Keratinocyte (primary cell): ENCODE data around the gene SLITRK6.

ENCODE experiments used
- EZH2 ChIP-seq: IDR thresholded peaks from one replicate; pipeline ENCODE4 v1.6.1; 2012; ENCODE audit warnings: inconsistent platforms, mild to moderate bottlenecking, low read length, moderate library complexity
- TF ChIP-seq, protein P1 (sequence below), 3 experiments: IDR thresholded peaks in 1 of 3; conservative IDR thresholded peaks in 1 of 3; optimal IDR thresholded peaks in 1 of 3; 2 replicates in 2 of 3; 3 replicates in 1 of 3; pipeline versions ENCODE3 to v1.5.1; 2011; ENCODE audit warnings: low read length in 3 of 3, mild to moderate bottlenecking in 3 of 3, moderate library complexity in 2 of 3, control low read depth in 1 of 3, inconsistent platforms in 1 of 3; ENCODE audit not compliant: insufficient read depth in 2 of 3; ENCODE audit errors: extremely low read depth in 1 of 3

- TF ChIP-seq, protein P1, sequence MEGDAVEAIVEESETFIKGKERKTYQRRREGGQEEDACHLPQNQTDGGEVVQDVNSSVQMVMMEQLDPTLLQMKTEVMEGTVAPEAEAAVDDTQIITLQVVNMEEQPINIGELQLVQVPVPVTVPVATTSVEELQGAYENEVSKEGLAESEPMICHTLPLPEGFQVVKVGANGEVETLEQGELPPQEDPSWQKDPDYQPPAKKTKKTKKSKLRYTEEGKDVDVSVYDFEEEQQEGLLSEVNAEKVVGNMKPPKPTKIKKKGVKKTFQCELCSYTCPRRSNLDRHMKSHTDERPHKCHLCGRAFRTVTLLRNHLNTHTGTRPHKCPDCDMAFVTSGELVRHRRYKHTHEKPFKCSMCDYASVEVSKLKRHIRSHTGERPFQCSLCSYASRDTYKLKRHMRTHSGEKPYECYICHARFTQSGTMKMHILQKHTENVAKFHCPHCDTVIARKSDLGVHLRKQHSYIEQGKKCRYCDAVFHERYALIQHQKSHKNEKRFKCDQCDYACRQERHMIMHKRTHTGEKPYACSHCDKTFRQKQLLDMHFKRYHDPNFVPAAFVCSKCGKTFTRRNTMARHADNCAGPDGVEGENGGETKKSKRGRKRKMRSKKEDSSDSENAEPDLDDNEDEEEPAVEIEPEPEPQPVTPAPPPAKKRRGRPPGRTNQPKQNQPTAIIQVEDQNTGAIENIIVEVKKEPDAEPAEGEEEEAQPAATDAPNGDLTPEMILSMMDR (optimal IDR thresholded peaks at IDR 0.05 in 1 of 3, IDR thresholded peaks at IDR 0.05 in 1 of 3, conservative IDR thresholded peaks at IDR 0.05 in 1 of 3; ENCODE audit: extremely low read depth in 1 of 3, insufficient read depth in 2 of 3, low read length in 3 of 3): peak in 1 of 3 experiments; percentile 28
- TF ChIP-seq EZH2: no peak
Observed at GRCh38 chr13:85806553-85807175, 7.4 kb upstream of the SLITRK6 start.
